CD14-positive monocyte (primary cell): Measurements from ENCODE around the gene HECTD4. TPM values are rescaled to one million over a fixed set of nuclear protein-coding genes. Genes with fewer than 3 reads are reported as not detected.
"Not testable (repeated sequence)": the region's sequence is repeated elsewhere in the genome, so short reads cannot be mapped to it uniquely, and the experiment has no call there.

Source experiments
- DNase-seq, 3 donors: peaks; one replicate each; pipeline ENCODE4 v3.0.0-alpha.2; 2011 to 2022
- H2AFZ ChIP-seq: 2 replicates; pipeline ENCODE4 v1.6.0; 2012; ENCODE audit warnings: mild to moderate bottlenecking, low read depth, low read length, inconsistent platforms; ENCODE audit not compliant: insufficient read depth, poor library complexity, severe bottlenecking
- H3K27ac ChIP-seq, 2 donors: 1 replicate in 1 of 2; 2 replicates in 1 of 2; pipeline ENCODE4 v1.5.1; 2012 to 2013; ENCODE audit warnings: low read length in 2 of 2, control low read depth in 1 of 2, inconsistent platforms in 1 of 2, low read depth in 1 of 2, mild to moderate bottlenecking in 1 of 2
- H3K27me3 ChIP-seq, 2 donors: one replicate each; pipeline versions ENCODE4 v1.6.0 to v1.6.1; 2011 to 2013; ENCODE audit warnings: low read length in 2 of 2; ENCODE audit not compliant: control insufficient read depth in 2 of 2, insufficient read depth in 2 of 2
- H3K36me3 ChIP-seq, 2 donors: replicated peaks in 1 of 2; 1 replicate in 1 of 2; 2 replicates in 1 of 2; pipeline versions ENCODE4 v1.5.1 to v1.6.1; 2012 to 2013; ENCODE audit warnings: low read length in 2 of 2, control low read depth in 1 of 2, inconsistent platforms in 1 of 2, mild to moderate bottlenecking in 1 of 2; ENCODE audit not compliant: insufficient read depth in 2 of 2, control insufficient read depth in 1 of 2
- H3K4me1 ChIP-seq, 2 donors: 1 replicate in 1 of 2; 2 replicates in 1 of 2; pipeline versions ENCODE4 v1.5.1 to v1.6.1; 2012 to 2013; ENCODE audit warnings: low read length in 2 of 2, control low read depth in 1 of 2, inconsistent platforms in 1 of 2, mild to moderate bottlenecking in 1 of 2, moderate library complexity in 1 of 2; ENCODE audit not compliant: insufficient read depth in 2 of 2, control insufficient read depth in 1 of 2
- H3K4me2 ChIP-seq: replicated peaks from 2 replicates; pipeline ENCODE3; 2012; ENCODE audit warnings: low read length, moderate library complexity, mild to moderate bottlenecking; ENCODE audit not compliant: poor library complexity, severe bottlenecking; ENCODE audit errors: extremely low read depth
- H3K4me3 ChIP-seq, 3 experiments: fragments of 200-600 bp in 1 of 3; sonication (generic) in 1 of 3; replicated peaks in 1 of 3; 1 replicate in 2 of 3; 2 replicates in 1 of 3; pipeline ENCODE4 v1.5.1; 2011 to 2013; ENCODE audit warnings: low read length in 3 of 3, mild to moderate bottlenecking in 3 of 3, control low read depth in 2 of 3, low read depth in 2 of 3, inconsistent platforms in 1 of 3, moderate library complexity in 1 of 3
- H3K79me2 ChIP-seq: 2 replicates; pipeline ENCODE4 v1.6.0; 2012; ENCODE audit warnings: mild to moderate bottlenecking, control low read depth, inconsistent platforms, low read length, moderate library complexity; ENCODE audit not compliant: insufficient read depth
- H3K9ac ChIP-seq: 2 replicates; pipeline ENCODE4 v1.6.0; 2017; ENCODE audit warnings: low read length, mild to moderate bottlenecking; ENCODE audit not compliant: insufficient read depth, poor library complexity, severe bottlenecking
- H3K9me3 ChIP-seq, 2 donors: replicated peaks in 1 of 2; 1 replicate in 1 of 2; 2 replicates in 1 of 2; pipeline versions ENCODE4 v1.5.1 to v1.6.1; 2012 to 2013; ENCODE audit warnings: low read length in 2 of 2, control low read depth in 1 of 2; ENCODE audit not compliant: control insufficient read depth in 1 of 2, insufficient read depth in 1 of 2
- H4K20me1 ChIP-seq: 2 replicates; pipeline ENCODE4 v1.6.0; 2012; ENCODE audit warnings: mild to moderate bottlenecking, low read length, control low read depth, moderate library complexity; ENCODE audit not compliant: insufficient read depth
- H3K27ac Mint-ChIP-seq, 7 donors: one replicate each; pipeline ENCODE4 v1.8.0; 2020; ENCODE audit warnings: mild to moderate bottlenecking in 7 of 7, mixed read lengths in 7 of 7, moderate library complexity in 6 of 7, inconsistent platforms in 2 of 7
- H3K27me3 Mint-ChIP-seq, 3 donors: one replicate each; pipeline ENCODE4 v1.8.0; 2021 to 2022; ENCODE audit warnings: low read depth in 3 of 3, mild to moderate bottlenecking in 3 of 3, mixed read lengths in 3 of 3, moderate library complexity in 3 of 3, inconsistent platforms in 1 of 3
- H3K36me3 Mint-ChIP-seq, 2 donors: one replicate each; pipeline ENCODE4 v1.8.0; 2020; ENCODE audit warnings: mixed read lengths in 2 of 2, inconsistent platforms in 1 of 2, mild to moderate bottlenecking in 1 of 2
- H3K4me1 Mint-ChIP-seq: one replicate; pipeline ENCODE4 v1.8.0; 2020; ENCODE audit warnings: mild to moderate bottlenecking, mixed read lengths
- H3K4me3 Mint-ChIP-seq, 2 donors: one replicate each; pipeline ENCODE4 v1.8.0; 2020; ENCODE audit warnings: mild to moderate bottlenecking in 2 of 2, mixed read lengths in 2 of 2, moderate library complexity in 1 of 2
- H3K9me3 Mint-ChIP-seq, 7 donors: one replicate each; pipeline ENCODE4 v1.8.0; 2020 to 2022; ENCODE audit warnings: mixed read lengths in 7 of 7, mild to moderate bottlenecking in 6 of 7, moderate library complexity in 6 of 7, inconsistent platforms in 2 of 7
- WGBS: methylation state at CpG from one replicate; pipeline ENCODE4 v1.1.5; 2013; ENCODE audit warnings: missing lambda C conversion rate; ENCODE audit not compliant: insufficient coverage; 5-methylcytosine and 5-hydroxymethylcytosine counted together
- intact Hi-C, 2 donors: fragments of 100-400 bp; cut with micrococcal nuclease; formaldehyde crosslinking; loops; one replicate each; pipeline versions ENCODE4 v1.15.0 to v1.15.1; 2023
- polyA plus RNA-seq, 3 donors: library from polyadenylated mRNA; depleted of rRNA in 1 of 3; unstranded in 2 of 3; stranded (reverse) in 1 of 3; fragments of 300-500 nt in 2 of 3; fragments of >200 nt in 1 of 3; fragmentation: Illumina TruSeq in 2 of 3; gene quantifications; 1 replicate in 2 of 3; 2 replicates in 1 of 3; pipeline ENCODE4 v1.2.3, GENCODE V29; 2012 to 2021
- TF ChIP-seq, protein P1 (sequence below): fragments of 200-600 bp; IDR thresholded peaks from one replicate; pipeline ENCODE4 v1.8.0; 2022; ENCODE audit warnings: antibody characterized with exemption, mild to moderate bottlenecking

HECTD4 gene
- polyA plus RNA-seq, 3 donors, result 0.73 to 18.3 (median 2.4) TPM

DNA sequence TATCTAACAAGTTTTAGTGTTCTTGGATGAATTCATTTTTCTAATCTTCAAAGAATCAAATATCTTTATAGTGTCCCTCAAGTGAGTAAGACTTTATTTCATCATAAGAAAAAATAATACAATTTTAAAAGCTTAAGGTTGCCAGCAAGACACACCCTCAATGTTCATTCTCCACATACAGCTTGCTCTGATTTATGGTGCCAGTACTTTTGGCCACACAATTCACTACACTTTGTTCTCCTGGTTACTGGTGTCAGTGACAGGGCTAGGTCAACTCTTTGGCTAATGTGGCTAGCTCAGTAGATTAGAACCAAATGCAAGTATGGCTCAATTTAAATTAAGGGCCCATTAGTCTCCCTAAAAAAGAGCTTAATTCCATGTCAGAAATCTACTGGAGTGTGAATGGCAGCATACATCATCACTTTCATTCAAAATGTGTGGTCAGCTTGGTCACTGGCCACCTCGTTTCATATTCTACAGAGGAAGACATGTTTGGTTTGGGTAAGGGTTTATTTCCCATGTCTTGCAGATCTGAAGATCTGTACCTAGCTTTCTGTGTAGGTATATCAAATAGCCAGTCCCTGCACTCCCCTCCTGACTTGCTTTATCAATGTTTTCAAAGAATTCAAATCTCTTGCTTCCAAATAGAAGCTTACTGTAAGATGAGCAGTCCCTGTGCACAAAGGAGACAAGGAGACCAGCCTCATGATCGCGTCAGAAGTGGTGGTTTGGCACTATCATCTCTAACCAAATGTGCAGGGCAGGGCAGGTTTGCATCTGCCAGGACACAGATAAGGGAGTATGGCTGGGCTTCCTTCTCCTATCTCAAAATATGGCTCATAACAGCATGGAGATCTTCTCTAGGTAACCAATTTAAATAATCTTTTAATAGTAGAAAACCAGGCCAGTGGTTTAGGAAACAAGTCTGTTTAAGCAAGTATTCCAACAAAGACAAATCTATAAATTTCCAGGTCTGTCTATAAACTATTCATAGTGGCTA lies 31.3 kb downstream of the HECTD4 start:
- TF ChIP-seq, protein P1, sequence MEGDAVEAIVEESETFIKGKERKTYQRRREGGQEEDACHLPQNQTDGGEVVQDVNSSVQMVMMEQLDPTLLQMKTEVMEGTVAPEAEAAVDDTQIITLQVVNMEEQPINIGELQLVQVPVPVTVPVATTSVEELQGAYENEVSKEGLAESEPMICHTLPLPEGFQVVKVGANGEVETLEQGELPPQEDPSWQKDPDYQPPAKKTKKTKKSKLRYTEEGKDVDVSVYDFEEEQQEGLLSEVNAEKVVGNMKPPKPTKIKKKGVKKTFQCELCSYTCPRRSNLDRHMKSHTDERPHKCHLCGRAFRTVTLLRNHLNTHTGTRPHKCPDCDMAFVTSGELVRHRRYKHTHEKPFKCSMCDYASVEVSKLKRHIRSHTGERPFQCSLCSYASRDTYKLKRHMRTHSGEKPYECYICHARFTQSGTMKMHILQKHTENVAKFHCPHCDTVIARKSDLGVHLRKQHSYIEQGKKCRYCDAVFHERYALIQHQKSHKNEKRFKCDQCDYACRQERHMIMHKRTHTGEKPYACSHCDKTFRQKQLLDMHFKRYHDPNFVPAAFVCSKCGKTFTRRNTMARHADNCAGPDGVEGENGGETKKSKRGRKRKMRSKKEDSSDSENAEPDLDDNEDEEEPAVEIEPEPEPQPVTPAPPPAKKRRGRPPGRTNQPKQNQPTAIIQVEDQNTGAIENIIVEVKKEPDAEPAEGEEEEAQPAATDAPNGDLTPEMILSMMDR, result no peak
- H3K27ac Mint-ChIP-seq, result peak overlapping the region in 1 of 7 donors; percentile 4

DNA sequence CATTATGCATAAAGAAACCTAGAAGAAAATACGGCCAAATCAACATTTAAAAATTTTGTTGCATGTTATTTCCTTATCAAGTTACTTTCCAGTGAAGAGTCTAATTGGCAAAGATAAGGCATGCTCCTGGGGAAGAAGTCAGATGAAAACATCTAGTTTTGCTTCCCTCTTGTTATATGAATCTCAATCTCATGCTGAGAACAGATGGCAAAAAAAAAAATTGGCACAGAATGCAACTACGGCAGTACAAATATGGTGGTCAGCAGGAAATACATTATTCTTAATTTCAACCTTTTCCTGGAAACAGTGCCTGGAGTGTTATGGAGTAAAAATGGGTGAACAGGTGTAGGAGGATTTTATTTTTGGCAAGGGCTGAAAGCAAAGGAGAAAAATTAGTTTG lies 32.8 kb downstream of the HECTD4 start:
- Mint-ChIP-seq H3K4me3 (no peak overlapping the region), H3K36me3 (no peaks in the 10 kb centered on the region), H3K27ac (no peak overlapping the region), H3K4me1 (peaks cover 23% of the 10 kb centered on the region), H3K9me3 (no peaks in the 10 kb centered on the region), H3K27me3 (peaks cover 0 to 2% (median 1%) of the 10 kb centered on the region in 3 donors)
- Histone ChIP-seq H3K79me2 (peaks cover 48% of the 10 kb centered on the region), H3K36me3 (no peaks in the 10 kb centered on the region), H3K27ac (no peak overlapping the region), H3K27me3 (no peaks in the 10 kb centered on the region), H3K9ac (no peak overlapping the region), H3K4me2 (no peak overlapping the region), H3K9me3 (no peaks in the 10 kb centered on the region), H3K4me1 (peaks cover 0 to 7% of the 10 kb centered on the region in 2 donors), H2AFZ (no peak overlapping the region), H3K4me3 (no peak overlapping the region), H4K20me1 (peaks cover 68% of the 10 kb centered on the region)
- no CpG with 5 or more reads among the region's 2 CpGs for WGBS
- intact Hi-C loops, result no loop called here
- TF ChIP-seq, protein P1, result no peak
- no peak for DNase-seq

More for the DNA sequence above, 31.3 kb downstream of the HECTD4 start:
- Mint-ChIP-seq H3K9me3 (no peaks in the 10 kb centered on the region), H3K4me3 (no peak overlapping the region), H3K27me3 (no peaks in the 10 kb centered on the region), H3K36me3 (no peaks in the 10 kb centered on the region), H3K4me1 (peaks cover 16% of the 10 kb centered on the region)
- intact Hi-C loops, result no loop called here
- Histone ChIP-seq H3K4me3 (no peak overlapping the region), H3K79me2 (peaks cover 45% of the 10 kb centered on the region), H3K27ac (no peak overlapping the region), H3K4me1 (peaks cover 0 to 7% of the 10 kb centered on the region in 2 donors), H2AFZ (no peak overlapping the region), H3K36me3 (no peaks in the 10 kb centered on the region), H3K9ac (no peak overlapping the region), H3K27me3 (no peaks in the 10 kb centered on the region), H3K9me3 (no peaks in the 10 kb centered on the region), H4K20me1 (peaks cover 60% of the 10 kb centered on the region), H3K4me2 (no peak overlapping the region)
- no CpG with 5 or more reads among the region's 3 CpGs for WGBS
- no peak for DNase-seq

DNA sequence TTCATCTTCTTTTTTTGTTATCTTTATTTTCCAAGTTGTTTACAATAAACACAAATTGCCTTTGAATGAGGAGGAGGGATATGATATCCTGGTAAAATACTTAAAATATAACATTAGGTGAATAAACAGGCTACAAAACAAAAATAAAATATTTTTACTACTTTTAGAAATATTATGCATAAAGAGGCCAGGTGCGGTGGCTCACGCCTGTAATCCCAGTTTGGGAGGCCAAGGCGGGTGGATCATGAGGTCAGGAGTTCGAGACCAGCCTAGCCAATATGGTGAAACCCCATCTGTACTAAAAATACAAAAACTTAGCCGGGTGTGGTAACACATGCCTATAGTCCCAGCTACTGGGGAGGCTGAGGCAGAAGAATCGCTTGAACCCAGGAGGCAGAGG lies 33.3 kb downstream of the HECTD4 start:
- peaks cover 21% of the 10 kb centered on the region for H3K4me1 Mint-ChIP-seq

More for the DNA sequence above, 33.3 kb downstream of the HECTD4 start:
- Histone ChIP-seq H3K79me2 (peaks cover 48% of the 10 kb centered on the region), H4K20me1 (peaks cover 67% of the 10 kb centered on the region)
- H3K4me1 ChIP-seq, H3K9ac ChIP-seq, H3K36me3 ChIP-seq, H3K27me3 ChIP-seq, H3K27ac ChIP-seq, H3K27me3 Mint-ChIP-seq, H3K4me2 ChIP-seq, H3K4me3 Mint-ChIP-seq, H3K36me3 Mint-ChIP-seq, H3K27ac Mint-ChIP-seq, H3K4me3 ChIP-seq, H2AFZ ChIP-seq, intact Hi-C loops, DNase-seq, H3K9me3 ChIP-seq, H3K9me3 Mint-ChIP-seq: not testable (repeated sequence)
- WGBS, result 100% methylated on average over 3 of the region's 6 CpGs
